Karpas-422 (cell line): Measurements from ENCODE around the gene WDFY2. TPM values are rescaled to one million over a fixed set of nuclear protein-coding genes. Genes with fewer than 3 reads are reported as not detected.

Experiments used
- DNase-seq: peaks from one replicate; pipeline ENCODE4 v3.0.0-alpha.2; 2015
- H2AFZ ChIP-seq: fragments of 200-600 bp; sonication (generic); 2 replicates; pipeline ENCODE4 v1.6.1; 2014; ENCODE audit warnings: antibody characterized with exemption, low read length, mixed read lengths
- H3K27ac ChIP-seq: fragments of 200-600 bp; sonication (generic); 2 replicates; pipeline ENCODE4 v1.5.1; 2014; ENCODE audit warnings: mild to moderate bottlenecking, low read length, moderate library complexity
- H3K27me3 ChIP-seq: fragments of 200-600 bp; sonication (generic); 2 replicates; pipeline ENCODE4 v1.6.1; 2014; ENCODE audit warnings: low read length, mixed read lengths
- H3K36me3 ChIP-seq: fragments of 200-600 bp; sonication (generic); 2 replicates; pipeline ENCODE4 v1.6.1; 2014; ENCODE audit warnings: low read length, mixed read lengths; ENCODE audit not compliant: insufficient read depth
- H3K4me1 ChIP-seq: fragments of 200-600 bp; sonication (generic); 2 replicates; pipeline ENCODE4 v1.6.1; 2014; ENCODE audit warnings: mild to moderate bottlenecking, low read length, mixed read lengths
- H3K4me2 ChIP-seq: fragments of 200-600 bp; sonication (generic); 2 replicates; pipeline ENCODE4 v1.6.1; 2014; ENCODE audit warnings: low read length, low read depth, mild to moderate bottlenecking; ENCODE audit not compliant: poor library complexity, severe bottlenecking
- H3K4me3 ChIP-seq: fragments of 200-600 bp; sonication (generic); 2 replicates; pipeline ENCODE4 v1.5.1; 2014; ENCODE audit warnings: mild to moderate bottlenecking, antibody characterized with exemption, low read length, mixed read lengths
- H3K79me2 ChIP-seq: fragments of 200-600 bp; sonication (generic); 2 replicates; pipeline ENCODE4 v1.6.1; 2014; ENCODE audit warnings: mild to moderate bottlenecking, low read length, mixed read lengths
- H3K9ac ChIP-seq: fragments of 200-600 bp; sonication (generic); 2 replicates; pipeline ENCODE4 v1.6.0; 2014; ENCODE audit warnings: low read length
- H3K9me2 ChIP-seq: fragments of 200-600 bp; sonication (generic), shearing (Covaris generic); replicated peaks from 2 replicates; pipeline ENCODE4 v1.6.0; 2014; ENCODE audit warnings: mild to moderate bottlenecking, low read length, moderate library complexity; ENCODE audit not compliant: insufficient read depth
- H3K9me3 ChIP-seq: fragments of 300-700, 200-600 bp; sonication (generic); 2 replicates; pipeline ENCODE4 v1.6.1; 2014; ENCODE audit warnings: low read length, mixed read lengths
- H4K20me1 ChIP-seq: fragments of 200-600 bp; sonication (generic); 2 replicates; pipeline ENCODE4 v1.6.1; 2014; ENCODE audit warnings: mild to moderate bottlenecking, antibody characterized with exemption, low read length, low read depth; ENCODE audit not compliant: insufficient read depth
- total RNA-seq: library from RNA; depleted of rRNA; stranded (reverse); fragments of >200 nt; shearing (Covaris generic); gene quantifications from 2 replicates; pipeline ENCODE4 v1.2.3, GENCODE V29; 2014; ENCODE audit warnings: low replicate concordance

The WDFY2 gene
- total RNA-seq, 1 experiment from 2014 or later: 4.1 TPM

GRCh38 chr13:51733374-51734298 lies 149.4 kb downstream of the WDFY2 start:
- no peaks in the 10 kb centered on the region for H3K79me2 ChIP-seq
- H3K27ac ChIP-seq: no peak overlapping the region
- no peaks in the 10 kb centered on the region for H4K20me1 ChIP-seq
- no peaks in the 10 kb centered on the region for H3K9me2 ChIP-seq
- H3K36me3 ChIP-seq: no peaks in the 10 kb centered on the region
- H3K4me3 ChIP-seq: no peak overlapping the region
- no peaks in the 10 kb centered on the region for H3K4me1 ChIP-seq
- H3K9me3 ChIP-seq: no peaks in the 10 kb centered on the region
- H3K9ac ChIP-seq: no peak overlapping the region
- no peaks in the 10 kb centered on the region for H3K27me3 ChIP-seq
- H2AFZ ChIP-seq: no peak overlapping the region
- DNase-seq: no peak
- no peak overlapping the region for H3K4me2 ChIP-seq

GRCh38 chr13:51734786-51735185 lies 150.5 kb downstream of the WDFY2 start:
- Histone ChIP-seq H3K4me3 (no peak overlapping the region), H3K9me3 (no peaks in the 10 kb centered on the region), H3K9me2 (no peaks in the 10 kb centered on the region), H3K4me1 (no peaks in the 10 kb centered on the region), H3K36me3 (no peaks in the 10 kb centered on the region), H2AFZ (no peak overlapping the region), H3K9ac (no peak overlapping the region), H3K4me2 (no peak overlapping the region), H4K20me1 (no peaks in the 10 kb centered on the region), H3K27ac (no peak overlapping the region), H3K79me2 (no peaks in the 10 kb centered on the region), H3K27me3 (no peaks in the 10 kb centered on the region)
- no peak for DNase-seq

- Histone ChIP-seq H3K79me2 (no peaks in the 10 kb centered on the region), H2AFZ (no peak overlapping the region), H3K36me3 (no peaks in the 10 kb centered on the region), H3K4me2 (no peak overlapping the region), H3K27me3 (no peaks in the 10 kb centered on the region), H3K4me1 (no peaks in the 10 kb centered on the region), H3K9me3 (no peaks in the 10 kb centered on the region), H3K9me2 (no peaks in the 10 kb centered on the region), H3K4me3 (no peak overlapping the region), H3K27ac (no peak overlapping the region), H4K20me1 (no peaks in the 10 kb centered on the region), H3K9ac (no peak overlapping the region)
- DNase-seq: no peak
Measured at GRCh38 chr13:51737609-51738008, 153.3 kb downstream of the WDFY2 start.

DNA sequence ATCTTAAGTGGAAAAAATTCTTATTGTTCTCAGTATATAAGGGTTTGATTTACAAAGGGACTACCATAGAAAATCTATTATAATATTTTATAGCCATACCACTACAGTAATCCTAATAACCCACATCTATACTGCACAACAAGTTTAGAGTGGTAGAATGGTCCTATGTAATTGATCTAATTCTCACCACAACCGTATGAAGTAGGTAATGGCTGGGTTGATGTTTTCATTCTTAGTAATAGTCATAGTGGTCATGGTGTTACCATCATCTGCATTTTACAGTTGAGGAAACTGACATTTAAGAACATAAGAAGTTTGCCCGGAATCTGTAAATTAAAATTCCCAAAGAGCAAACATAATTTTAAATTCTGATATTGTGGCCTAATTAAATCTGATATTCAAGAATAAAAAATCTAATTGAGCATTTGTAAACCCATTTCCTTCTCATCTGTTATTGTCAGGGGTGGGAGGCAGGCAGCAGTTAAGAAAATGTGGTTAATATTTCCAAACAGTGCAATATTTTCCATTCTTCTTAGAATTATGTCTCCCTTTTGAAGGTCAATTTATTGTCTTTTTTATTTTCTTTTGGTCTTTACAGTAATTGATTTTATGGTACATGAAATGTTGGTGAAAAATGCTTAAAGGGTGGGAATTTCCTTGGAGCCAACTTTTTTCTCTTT lies 154.1 kb downstream of the WDFY2 start:
- H4K20me1 ChIP-seq: no peaks in the 10 kb centered on the region
- no peaks in the 10 kb centered on the region for H3K9me3 ChIP-seq
- DNase-seq: no peak
- no peaks in the 10 kb centered on the region for H3K36me3 ChIP-seq
- no peaks in the 10 kb centered on the region for H3K4me1 ChIP-seq
- H3K27ac ChIP-seq: no peak overlapping the region
- no peaks in the 10 kb centered on the region for H3K27me3 ChIP-seq
- H3K9ac ChIP-seq: no peak overlapping the region
- no peak overlapping the region for H3K4me2 ChIP-seq
- no peaks in the 10 kb centered on the region for H3K9me2 ChIP-seq
- no peak overlapping the region for H3K4me3 ChIP-seq
- no peaks in the 10 kb centered on the region for H3K79me2 ChIP-seq
- H2AFZ ChIP-seq: no peak overlapping the region

DNA sequence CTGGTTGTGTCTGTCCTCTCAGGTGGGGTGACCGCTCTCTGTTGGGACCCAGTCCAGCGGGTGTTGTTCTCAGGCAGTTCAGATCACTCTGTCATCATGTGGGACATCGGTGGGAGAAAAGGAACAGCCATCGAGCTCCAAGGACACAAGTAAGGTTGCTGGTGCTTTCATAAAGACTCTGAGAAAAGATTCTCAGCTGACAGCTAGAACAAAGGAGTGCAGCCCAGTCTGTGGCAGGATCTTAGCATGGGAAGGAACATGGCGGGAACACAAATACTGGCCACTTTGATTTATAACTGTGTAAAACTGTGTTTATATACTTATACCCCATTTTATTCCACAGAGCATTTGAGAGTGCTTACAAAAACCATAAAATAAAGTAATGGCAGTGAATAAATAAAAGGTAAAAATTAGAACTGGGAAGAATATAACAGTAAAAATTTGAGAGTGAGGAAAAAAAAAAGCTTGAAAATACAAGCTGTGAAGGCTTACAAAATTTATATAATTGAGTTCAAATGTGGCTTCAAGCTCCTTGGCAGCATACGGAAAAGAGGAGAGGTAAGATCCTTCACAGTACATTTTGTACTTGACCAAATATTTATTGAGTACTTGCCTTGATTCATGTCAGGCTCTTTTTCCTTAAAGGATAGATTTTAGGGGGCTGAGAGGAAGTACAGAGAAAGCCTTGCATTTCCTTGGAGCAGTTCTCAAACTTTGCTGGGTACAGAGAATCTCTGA lies 154.9 kb downstream of the WDFY2 start:
- H3K4me2 ChIP-seq: no peak overlapping the region
- H3K4me1 ChIP-seq: no peaks in the 10 kb centered on the region
- H3K9ac ChIP-seq: no peak overlapping the region
- no peak overlapping the region for H2AFZ ChIP-seq
- no peak overlapping the region for H3K4me3 ChIP-seq
- DNase-seq: no peak
- H3K9me2 ChIP-seq: no peaks in the 10 kb centered on the region
- H3K27me3 ChIP-seq: no peaks in the 10 kb centered on the region
- no peaks in the 10 kb centered on the region for H4K20me1 ChIP-seq
- H3K36me3 ChIP-seq: no peaks in the 10 kb centered on the region
- no peaks in the 10 kb centered on the region for H3K79me2 ChIP-seq
- no peaks in the 10 kb centered on the region for H3K9me3 ChIP-seq
- H3K27ac ChIP-seq: no peak overlapping the region

GRCh38 chr13:51740698-51741097 lies 156.4 kb downstream of the WDFY2 start:
- Histone ChIP-seq H2AFZ (no peak overlapping the region), H3K27ac (no peak overlapping the region), H3K9me3 (no peaks in the 10 kb centered on the region), H3K4me3 (no peak overlapping the region), H3K9ac (no peak overlapping the region), H3K9me2 (no peaks in the 10 kb centered on the region), H4K20me1 (no peaks in the 10 kb centered on the region), H3K27me3 (no peaks in the 10 kb centered on the region), H3K4me1 (no peaks in the 10 kb centered on the region), H3K36me3 (no peaks in the 10 kb centered on the region), H3K4me2 (no peak overlapping the region), H3K79me2 (no peaks in the 10 kb centered on the region)
- no peak for DNase-seq

GRCh38 chr13:51742031-51742430 lies 157.8 kb downstream of the WDFY2 start:
- Histone ChIP-seq H4K20me1 (no peaks in the 10 kb centered on the region), H3K9me3 (no peaks in the 10 kb centered on the region), H3K79me2 (no peaks in the 10 kb centered on the region), H3K4me3 (no peak overlapping the region), H3K4me2 (no peak overlapping the region), H3K9ac (no peak overlapping the region), H3K27ac (no peak overlapping the region), H3K36me3 (no peaks in the 10 kb centered on the region), H3K4me1 (no peaks in the 10 kb centered on the region), H3K9me2 (no peaks in the 10 kb centered on the region), H3K27me3 (no peaks in the 10 kb centered on the region), H2AFZ (no peak overlapping the region)
- no peak for DNase-seq

GRCh38 chr13:51742611-51743010 lies 158.3 kb downstream of the WDFY2 start:
- no peaks in the 10 kb centered on the region for H4K20me1 ChIP-seq
- no peaks in the 10 kb centered on the region for H3K9me3 ChIP-seq
- no peaks in the 10 kb centered on the region for H3K4me1 ChIP-seq
- no peaks in the 10 kb centered on the region for H3K9me2 ChIP-seq
- H2AFZ ChIP-seq: no peak overlapping the region
- H3K36me3 ChIP-seq: no peaks in the 10 kb centered on the region
- no peak overlapping the region for H3K4me3 ChIP-seq
- H3K27me3 ChIP-seq: no peaks in the 10 kb centered on the region
- no peaks in the 10 kb centered on the region for H3K79me2 ChIP-seq
- no peak overlapping the region for H3K9ac ChIP-seq
- no peak overlapping the region for H3K4me2 ChIP-seq
- H3K27ac ChIP-seq: no peak overlapping the region
- no peak for DNase-seq
